Thyroid gland (tissue), 4 donors: ENCODE results near the gene NRSN2.

Source experiments
- CTCF ChIP-seq, 6 experiments: fragments of 200-600 bp in 3 of 6; fragments of 450-650 bp in 3 of 6; sonication (generic) in 3 of 6; IDR thresholded peaks; one replicate each; pipeline ENCODE4 v1.5.1; 2016 to 2019; ENCODE audit warnings: antibody characterized with exemption in 6 of 6, mild to moderate bottlenecking in 2 of 6, inconsistent platforms in 1 of 6, moderate library complexity in 1 of 6
- POLR2A ChIP-seq, 2 donors: fragments of 450-650 bp; IDR thresholded peaks; one replicate each; pipeline ENCODE4 v1.6.1; 2017; ENCODE audit warnings: antibody characterized with exemption in 2 of 2, mild to moderate bottlenecking in 2 of 2, moderate library complexity in 1 of 2

DNA sequence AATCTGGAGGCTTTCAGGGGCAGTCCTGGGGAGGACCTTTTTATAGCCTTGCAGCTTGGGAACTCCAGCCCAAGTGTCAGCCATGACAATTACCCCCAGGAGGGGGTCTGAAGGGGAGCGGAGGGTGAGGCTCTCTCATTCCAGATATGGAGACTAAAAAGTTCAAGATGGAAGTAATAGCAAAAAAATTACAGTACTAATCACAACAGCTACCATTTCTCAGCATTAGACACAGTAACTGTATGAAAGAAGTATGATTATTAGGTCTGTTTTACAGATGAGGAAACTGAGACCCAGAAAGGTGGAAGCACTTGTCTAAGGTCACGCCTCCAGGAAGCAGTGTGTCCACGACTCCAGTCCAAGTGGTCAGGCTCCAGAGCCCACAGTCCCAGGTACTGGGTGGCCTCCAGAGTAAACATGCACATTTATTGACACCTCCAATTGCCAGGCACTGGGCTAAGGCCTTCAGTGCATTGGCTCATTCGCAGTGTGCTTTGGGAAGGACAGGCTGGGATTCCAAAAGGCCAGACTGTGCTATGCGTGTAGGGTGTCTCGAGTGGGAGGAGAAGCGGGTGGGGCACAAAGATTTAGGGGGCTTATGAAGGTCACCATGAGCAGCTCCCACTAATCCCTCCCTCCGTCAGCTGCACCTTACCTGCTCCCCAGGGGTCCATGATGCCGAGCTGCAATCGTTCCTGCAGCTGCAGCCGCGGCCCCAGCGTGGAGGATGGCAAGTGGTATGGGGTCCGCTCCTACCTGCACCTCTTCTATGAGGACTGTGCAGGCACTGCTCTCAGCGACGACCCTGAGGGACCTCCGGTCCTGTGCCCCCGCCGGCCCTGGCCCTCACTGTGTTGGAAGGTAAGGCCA, 2.3 kb downstream of the NRSN2 start:
- TF ChIP-seq CTCF (IDR thresholded peaks at IDR 0.05): no peak
- no peak for TF ChIP-seq POLR2A (IDR thresholded peaks at IDR 0.05)
